Body of pancreas (tissue), 4 donors: ENCODE data around the gene NCK1. TPM values are rescaled to one million over a fixed set of nuclear protein-coding genes. Genes with fewer than 3 reads are reported as not detected.
"Not testable (repeated sequence)": the region's sequence is repeated elsewhere in the genome, so short reads cannot be mapped to it uniquely, and the experiment has no call there.

Source experiments
- ATAC-seq: fragments of 150-250 bp; one replicate; pipeline ENCODE4 v1.9.1; 2016
- DNase-seq, 4 donors: peaks; one replicate each; pipeline ENCODE4 v3.0.0-alpha.2; 2019
- H3K27ac ChIP-seq, 4 donors: fragments of 200-600 bp; sonication (generic); 1 replicate in 3 of 4; 2 replicates in 1 of 4; pipeline versions ENCODE4 v1.5.1 to v1.6.1; 2016 to 2019; ENCODE audit warnings: mild to moderate bottlenecking in 1 of 4, mixed read lengths in 1 of 4, moderate library complexity in 1 of 4
- H3K27me3 ChIP-seq, 2 donors: fragments of 200-600 bp; sonication (generic); one replicate each; pipeline ENCODE4 v1.6.0; 2016; ENCODE audit warnings: mild to moderate bottlenecking in 1 of 2
- H3K36me3 ChIP-seq, 2 donors: fragments of 200-600 bp; sonication (generic); replicated peaks in 1 of 2; 2 replicates each; pipeline ENCODE4 v1.5.1; 2016; ENCODE audit warnings: low read depth in 2 of 2; ENCODE audit not compliant: insufficient read depth in 1 of 2
- H3K4me1 ChIP-seq: fragments of 200-600 bp; sonication (generic); one replicate; pipeline ENCODE4 v1.6.0; 2016
- H3K4me3 ChIP-seq, 2 donors: fragments of 200-600 bp; sonication (generic); 1 replicate in 1 of 2; 2 replicates in 1 of 2; pipeline ENCODE4 v1.5.1; 2016 to 2019
- H3K9me3 ChIP-seq, 3 donors: fragments of 200-600 bp; sonication (generic); 1 replicate in 2 of 3; 2 replicates in 1 of 3; pipeline ENCODE4 v1.5.1; 2016
- CTCF ChIP-seq, 7 experiments: fragments of 450-650 bp in 4 of 7; fragments of 200-600 bp in 3 of 7; sonication (generic) in 3 of 7; IDR thresholded peaks; one replicate each; pipeline ENCODE4 v1.5.1; 2016 to 2019; ENCODE audit warnings: antibody characterized with exemption in 7 of 7
- POLR2A ChIP-seq, 3 donors: fragments of 450-650 bp; IDR thresholded peaks; one replicate each; pipeline ENCODE4 v1.6.1; 2016; ENCODE audit warnings: antibody characterized with exemption in 3 of 3, mild to moderate bottlenecking in 2 of 3
- WGBS, 2 donors: methylation state at CpG; one replicate each; pipeline ENCODE4 v1.1.5; 2017; 5-methylcytosine and 5-hydroxymethylcytosine counted together
- intact Hi-C: fragments of 100-400 bp; cut with DNase I; formaldehyde crosslinking; loops from one replicate; pipeline ENCODE4 v1.15.1; 2023
- total RNA-seq, 2 donors: library from RNA; depleted of rRNA; stranded (reverse); fragments of >200 nt; gene quantifications; one replicate each; pipeline ENCODE4 v1.1.0, GENCODE V29; 2016

The NCK1 gene
- total RNA-seq, 2 donors from 2014 or later, result 19.4 to 20.0 TPM

DNA sequence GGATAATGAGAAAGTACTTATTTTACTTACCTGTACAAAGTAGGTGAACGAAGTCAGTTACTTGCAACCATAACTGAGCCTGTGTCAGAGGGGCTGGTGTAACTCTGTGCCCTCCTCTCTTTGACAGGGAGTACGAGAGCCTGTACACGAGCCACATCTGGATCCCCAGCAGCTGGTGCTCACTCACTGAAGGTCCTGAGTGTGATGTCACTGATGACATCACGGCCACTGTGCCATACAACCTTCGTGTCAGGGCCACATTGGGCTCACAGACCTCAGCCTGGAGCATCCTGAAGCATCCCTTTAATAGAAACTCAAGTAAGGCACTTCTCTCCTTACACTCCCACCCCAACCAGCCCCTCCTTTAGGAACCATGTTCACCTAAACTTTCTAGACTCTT lies 120.0 kb downstream of the NCK1 start:
- intact Hi-C loops, result no loop called here
- Histone ChIP-seq H3K4me3 (no peak overlapping the region), H3K27ac (no peak overlapping the region), H3K27me3 (no peaks in the 10 kb centered on the region), H3K36me3 (no peaks in the 10 kb centered on the region), H3K9me3 (no peaks in the 10 kb centered on the region), H3K4me1 (no peaks in the 10 kb centered on the region)
- no peak for ATAC-seq
- no peak for DNase-seq
- WGBS, 2 donors, result 78 to 86% methylated on average over 5 of the region's 5 CpGs
- TF ChIP-seq POLR2A (IDR thresholded peaks at IDR 0.05) (no peak), CTCF (IDR thresholded peaks at IDR 0.05) (no peak)

- no peak overlapping the region for H3K4me3 ChIP-seq
- ATAC-seq (no peak), DNase-seq (no peak)
- 80 to 90% methylated on average over 4 of the region's 4 CpGs for WGBS, 2 donors
- no peaks in the 10 kb centered on the region for H3K27me3 ChIP-seq
- intact Hi-C loops, result no loop called here
- no peaks in the 10 kb centered on the region for H3K36me3 ChIP-seq
- H3K4me1 ChIP-seq, result no peaks in the 10 kb centered on the region
- no peak overlapping the region for H3K27ac ChIP-seq
- TF ChIP-seq POLR2A (IDR thresholded peaks at IDR 0.05), result no peak
- TF ChIP-seq CTCF (IDR thresholded peaks at IDR 0.05), result no peak
- H3K9me3 ChIP-seq, result no peaks in the 10 kb centered on the region
Measured at GRCh38 chr3:136982520-136983138, 120.6 kb downstream of the NCK1 start.

DNA sequence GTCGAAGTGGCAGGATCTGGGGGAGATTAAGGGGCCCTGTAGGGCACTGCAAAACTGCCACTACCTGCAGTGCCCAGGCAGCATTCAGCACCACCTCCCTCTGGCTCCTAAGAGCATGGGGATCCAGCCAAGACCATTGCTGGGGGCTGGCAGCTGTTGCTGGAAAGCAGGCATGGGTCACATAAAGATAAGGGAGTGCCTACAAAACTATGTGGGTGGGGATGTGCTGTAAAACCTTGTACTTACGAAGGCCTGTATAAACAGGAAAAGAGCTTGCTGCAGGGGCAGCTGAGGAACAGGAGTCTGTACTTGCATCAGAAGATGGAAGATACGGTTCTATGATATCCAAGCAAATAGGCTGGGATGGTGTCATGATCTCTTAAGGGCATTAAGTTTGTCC lies 122.8 kb downstream of the NCK1 start:
- Histone ChIP-seq H3K4me3 (no peak overlapping the region), H3K36me3 (no peaks in the 10 kb centered on the region), H3K27me3 (no peaks in the 10 kb centered on the region), H3K9me3 (no peaks in the 10 kb centered on the region), H3K27ac (no peak overlapping the region), H3K4me1 (no peaks in the 10 kb centered on the region)
- no peak for TF ChIP-seq POLR2A (IDR thresholded peaks at IDR 0.05)
- TF ChIP-seq CTCF (IDR thresholded peaks at IDR 0.05), result no peak
- DNase-seq, result no peak
- WGBS, 2 donors, result 54 to 68% methylated on average over 3 of the region's 3 CpGs
- intact Hi-C loops, result no loop called here
- ATAC-seq, result no peak

DNA sequence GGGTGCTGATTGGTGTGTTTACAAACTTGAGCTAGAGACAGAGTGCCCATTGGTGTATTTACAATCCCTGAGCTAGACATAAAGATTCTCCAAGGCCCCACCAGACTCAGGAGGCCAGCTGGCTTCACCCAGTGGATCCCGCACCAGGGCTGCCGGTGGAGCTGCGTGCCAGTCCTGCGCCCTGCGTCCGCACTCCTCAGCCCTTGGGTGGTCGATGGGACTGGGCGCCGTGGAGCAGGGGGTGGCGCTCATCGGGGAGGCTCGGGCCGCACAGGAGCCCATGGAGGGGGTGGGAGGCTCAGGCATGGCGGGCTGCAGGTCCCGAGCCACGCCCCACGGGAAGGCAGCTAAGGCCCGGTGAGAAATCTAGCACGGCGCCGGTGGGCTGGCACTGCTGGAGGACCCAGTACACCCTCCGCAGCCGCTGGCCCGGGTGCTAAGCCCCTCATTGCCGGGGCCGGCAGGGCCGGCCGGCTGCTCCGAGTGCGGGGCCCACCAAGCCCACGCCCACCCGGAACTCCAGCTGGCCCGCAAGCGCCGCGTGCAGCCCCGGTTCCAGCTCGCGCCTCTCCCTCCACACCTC lies 125.5 kb downstream of the NCK1 start:
- DNase-seq, ATAC-seq, H3K4me3 ChIP-seq, H3K27ac ChIP-seq, intact Hi-C loops, H3K36me3 ChIP-seq, H3K9me3 ChIP-seq, H3K27me3 ChIP-seq, H3K4me1 ChIP-seq: not testable (repeated sequence)
- 96% methylated on average over 10 of the region's 39 CpGs; no CpG with 5 or more reads in 1 of the 2 donors for WGBS, 2 donors

- TF ChIP-seq CTCF (IDR thresholded peaks at IDR 0.05), result no peak
- TF ChIP-seq POLR2A (IDR thresholded peaks at IDR 0.05), result no peak
- 95 to 96% methylated on average over 2 of the region's 2 CpGs for WGBS, 2 donors
- no peak overlapping the region for H3K27ac ChIP-seq
Measured at GRCh38 chr3:136988651-136989050, 126.6 kb downstream of the NCK1 start.

More at GRCh38 chr3:136988651-136989050, 126.6 kb downstream of the NCK1 start:
- Histone ChIP-seq H3K27me3 (no peaks in the 10 kb centered on the region), H3K4me3 (no peak overlapping the region), H3K4me1 (no peaks in the 10 kb centered on the region), H3K36me3 (no peaks in the 10 kb centered on the region), H3K9me3 (no peaks in the 10 kb centered on the region)
- intact Hi-C loops, result no loop called here
- DNase-seq (no peak), ATAC-seq (no peak)
